Neural cell (in vitro differentiated cells): Measurements from ENCODE around the gene IFT172. TPM values are rescaled to one million over a fixed set of nuclear protein-coding genes. Genes with fewer than 3 reads are reported as not detected.

Experiments
- H2AFZ ChIP-seq: fragments of 200-600, 300-800 bp; sonication (generic), shearing (Covaris generic); 2 replicates; pipeline ENCODE4 v1.6.0; 2014; ENCODE audit warnings: low read depth, mild to moderate bottlenecking, antibody characterized with exemption, low read length, moderate library complexity
- H3F3A ChIP-seq: fragments of 200-600 bp; shearing (Covaris generic); 2 replicates; pipeline ENCODE4 v1.6.1; 2016; ENCODE audit warnings: mild to moderate bottlenecking, moderate library complexity, mixed read lengths, antibody characterized with exemption, low read length; ENCODE audit not compliant: insufficient read depth, poor library complexity, severe bottlenecking
- H3K27ac ChIP-seq: fragments of 200-600, 300-800 bp; sonication (generic), shearing (Covaris generic); 2 replicates; pipeline ENCODE4 v1.5.1; 2014; ENCODE audit warnings: mild to moderate bottlenecking, low read length, moderate library complexity
- H3K27me3 ChIP-seq: fragments of 300-800, 200-600 bp; sonication (generic), shearing (Covaris generic); 2 replicates; pipeline ENCODE4 v1.6.0; 2014; ENCODE audit warnings: mild to moderate bottlenecking, low read depth, low read length, moderate library complexity; ENCODE audit not compliant: insufficient read depth
- H3K36me3 ChIP-seq: fragments of 300-800, 200-600 bp; sonication (generic), shearing (Covaris generic); 2 replicates; pipeline ENCODE4 v1.5.1; 2014; ENCODE audit warnings: mild to moderate bottlenecking, antibody characterized with exemption, low read length, moderate library complexity; ENCODE audit not compliant: insufficient read depth
- H3K4me2 ChIP-seq: fragments of 300-800, 200-600 bp; sonication (generic), shearing (Covaris generic); 2 replicates; pipeline ENCODE4 v1.6.0; 2014; ENCODE audit warnings: mild to moderate bottlenecking, low read length
- H3K4me3 ChIP-seq: fragments of 300-800, 200-600 bp; sonication (generic), shearing (Covaris generic); 2 replicates; pipeline ENCODE4 v1.5.1; 2014; ENCODE audit warnings: mild to moderate bottlenecking, low read length, moderate library complexity
- H3K79me2 ChIP-seq: fragments of 200-600 bp; shearing (Covaris generic); replicated peaks from 2 replicates; pipeline ENCODE4 v1.6.0; 2014; ENCODE audit warnings: mild to moderate bottlenecking, low read length, moderate library complexity; ENCODE audit not compliant: insufficient read depth
- H3K9ac ChIP-seq: fragments of 300-800, 200-600 bp; sonication (generic), shearing (Covaris generic); 2 replicates; pipeline ENCODE4 v1.6.1; 2016; ENCODE audit warnings: mild to moderate bottlenecking, low read length, mixed read lengths
- H3K9me2 ChIP-seq: fragments of 200-600 bp; shearing (Covaris generic); 2 replicates; pipeline ENCODE4 v1.6.1; 2016; ENCODE audit warnings: mild to moderate bottlenecking, low read length, mixed read lengths; ENCODE audit not compliant: insufficient read depth
- H3K9me3 ChIP-seq: fragments of 200-600, 300-800 bp; sonication (generic), shearing (Covaris generic); 2 replicates; pipeline ENCODE4 v1.6.1; 2016; ENCODE audit warnings: mild to moderate bottlenecking, mixed run types, low read length, moderate library complexity, mixed read lengths
- H4K20me1 ChIP-seq: fragments of 200-600 bp; shearing (Covaris generic); 2 replicates; pipeline ENCODE4 v1.6.1; 2016; ENCODE audit warnings: mild to moderate bottlenecking, mixed run types; ENCODE audit not compliant: insufficient read depth
- SMC3 ChIP-seq: fragments of 450-650 bp; conservative IDR thresholded peaks from 2 replicates; pipeline ENCODE4 v1.6.1; 2014; ENCODE audit warnings: antibody characterized with exemption, mild to moderate bottlenecking, moderate library complexity; ENCODE audit not compliant: poor library complexity
- TAF1 ChIP-seq: IDR thresholded peaks from 2 replicates; pipeline ENCODE4 v1.6.1; 2012; ENCODE audit warnings: low read depth
- polyA plus RNA-seq: library from polyadenylated mRNA; depleted of rRNA; stranded (reverse); fragments of >200 nt; gene quantifications from 2 replicates; pipeline ENCODE4 v1.2.3, GENCODE V29; 2014
- small RNA-seq, 3 experiments: library from RNA; depleted of rRNA; stranded (forward); fragments of <200 nt; gene quantifications; one replicate each; pipeline ENCODE3, GENCODE V24; 2012

The IFT172 gene
- polyA plus RNA-seq, 1 donor from 2014 or later = 26.9 TPM

GRCh38 chr2:27398962-27399361 lies 90.6 kb downstream of the IFT172 start:
- Histone ChIP-seq H3K9me3 (no peaks in the 10 kb centered on the region), H3K27ac (no peak overlapping the region), H2AFZ (no peak overlapping the region), H3K27me3 (no peaks in the 10 kb centered on the region), H3F3A (no peaks in the 10 kb centered on the region), H3K4me2 (no peak overlapping the region), H4K20me1 (no peaks in the 10 kb centered on the region), H3K79me2 (peaks cover 51% of the 10 kb centered on the region), H3K4me3 (no peak overlapping the region), H3K36me3 (no peaks in the 10 kb centered on the region), H3K9me2 (no peaks in the 10 kb centered on the region), H3K9ac (no peak overlapping the region)
- TF ChIP-seq SMC3 (no peak), TAF1 (no peak)

Small RNA genes lying within 50 kb of the gene (small RNA-seq; reads per million reads assigned to genes)
- gene RNU6-986P = 0 to 0.08 (median 0) reads per million in 3 experiments

Other genes with a start within 250 kb of the IFT172 start
- not detected in 2 replicates for gene SLC30A3, start 226.7 kb downstream of the IFT172 start, polyA plus RNA-seq
- gene DNAJC5G, start 214.3 kb downstream of the IFT172 start, polyA plus RNA-seq = not detected in 2 replicates
- 0.28 TPM in 1 of 2 replicates, not detected in the other for gene TRIM54, start 207.3 kb downstream of the IFT172 start, polyA plus RNA-seq
- 3.1 and 9.0 TPM in 2 replicates for gene UCN, start 181.3 kb downstream of the IFT172 start, polyA plus RNA-seq
- gene MPV17, start 166.6 kb downstream of the IFT172 start, polyA plus RNA-seq = 79.6 and 104 TPM in 2 replicates
- 27.8 and 37.2 TPM in 2 replicates for gene GTF3C2, start 133.0 kb downstream of the IFT172 start, polyA plus RNA-seq
- gene EIF2B4, start 119.4 kb downstream of the IFT172 start, polyA plus RNA-seq = 43.7 and 45.3 TPM in 2 replicates
- 69.8 and 86.9 TPM in 2 replicates for gene SNX17, start 119.1 kb downstream of the IFT172 start, polyA plus RNA-seq
- 40.5 and 46.8 TPM in 2 replicates for gene ZNF513, start 109.0 kb downstream of the IFT172 start, polyA plus RNA-seq
- 99.0 and 107 TPM in 2 replicates for gene PPM1G, start 80.2 kb downstream of the IFT172 start, polyA plus RNA-seq
- gene NRBP1, start 61.1 kb downstream of the IFT172 start, polyA plus RNA-seq = 115 and 161 TPM in 2 replicates
- gene KRTCAP3, start 47.4 kb downstream of the IFT172 start, polyA plus RNA-seq = 2.3 and 4.0 TPM in 2 replicates
- gene FNDC4, start 5.5 kb upstream of the IFT172 start, polyA plus RNA-seq = 68.2 and 101 TPM in 2 replicates
- gene GCKR, start 7.1 kb upstream of the IFT172 start, polyA plus RNA-seq = 2.3 and 2.5 TPM in 2 replicates
- gene ZNF512, start 93.3 kb upstream of the IFT172 start, polyA plus RNA-seq = 30.8 and 36.4 TPM in 2 replicates
- gene CCDC121, start 139.3 kb upstream of the IFT172 start, polyA plus RNA-seq = 2.2 and 3.0 TPM in 2 replicates
- 42.3 and 48.2 TPM in 2 replicates for gene GPN1, start 139.3 kb upstream of the IFT172 start, polyA plus RNA-seq
- 90.4 and 95.8 TPM in 2 replicates for gene SUPT7L, start 173.9 kb upstream of the IFT172 start, polyA plus RNA-seq
- 37.8 and 47.9 TPM in 2 replicates for gene SLC4A1AP, start 174.1 kb upstream of the IFT172 start, polyA plus RNA-seq